GM21529 (cell line): ENCODE data around the gene M1AP.
"Not testable (repeated sequence)": the region's sequence is repeated elsewhere in the genome, so short reads cannot be mapped to it uniquely, and the experiment has no call there.

ENCODE experiments used
- ATAC-seq: cut with Tn5 transposase; IDR thresholded peaks from one replicate; pipeline ENCODE4 v1.9.1; 2021; ENCODE audit not compliant: unreplicated experiment

Gene M1AP

GRCh38 chr2:74569686-74570085, 78.4 kb downstream of the M1AP start:
- ATAC-seq, result no peak

GRCh38 chr2:74567881-74568280, 80.2 kb downstream of the M1AP start:
- no peak for ATAC-seq

DNA sequence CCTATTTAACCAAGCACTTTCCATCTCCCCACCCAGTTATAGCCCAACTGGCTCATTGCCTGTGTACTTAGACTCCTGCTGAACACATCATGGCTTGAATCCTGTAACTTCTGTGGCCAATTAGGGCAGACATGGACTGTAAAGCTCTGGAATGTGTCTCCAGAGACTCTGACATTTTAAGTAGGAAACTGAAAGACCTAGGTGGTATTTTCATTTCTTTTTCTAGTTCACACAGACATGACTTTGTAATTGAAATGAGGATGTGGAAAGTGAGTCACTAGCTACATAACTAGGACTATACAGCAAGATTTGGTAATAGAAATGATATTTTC, 81.4 kb downstream of the M1AP start:
- ATAC-seq, result peak; percentile 35

DNA sequence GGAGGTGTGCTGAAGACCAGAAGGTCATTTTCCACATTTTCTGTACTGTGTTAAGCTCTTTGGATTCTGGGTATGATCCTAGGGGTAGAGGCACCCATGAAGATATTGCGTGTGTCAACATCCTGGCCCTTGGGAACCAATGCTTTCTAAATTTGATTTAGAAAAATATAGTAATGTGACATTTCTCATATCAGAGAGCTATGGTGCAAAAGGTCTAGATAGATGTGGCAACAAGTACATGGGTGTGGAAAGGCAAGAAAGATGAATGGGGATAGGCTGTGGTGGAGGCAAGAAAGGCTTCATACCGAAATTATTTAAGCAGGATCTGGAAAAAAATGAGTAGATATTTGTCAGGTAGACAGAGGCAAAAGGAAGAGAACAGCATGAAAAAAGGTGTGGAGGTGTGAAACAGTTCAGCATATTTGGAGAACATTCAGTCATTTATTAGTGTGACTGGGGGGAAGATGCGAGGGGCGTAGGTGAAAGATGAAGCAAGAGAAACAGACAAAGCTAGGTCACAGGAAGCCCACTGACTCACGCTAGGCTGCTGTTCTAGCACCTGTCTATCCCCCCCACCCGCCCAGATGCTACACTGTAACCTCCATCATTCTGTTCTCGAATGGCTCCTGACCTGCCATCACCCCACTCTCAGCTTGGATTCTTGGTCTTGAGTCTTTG, 81.9 kb downstream of the M1AP start:
- no peak for ATAC-seq

- no peak for ATAC-seq
Measured at GRCh38 chr2:74564222-74564621, 83.9 kb downstream of the M1AP start.

DNA sequence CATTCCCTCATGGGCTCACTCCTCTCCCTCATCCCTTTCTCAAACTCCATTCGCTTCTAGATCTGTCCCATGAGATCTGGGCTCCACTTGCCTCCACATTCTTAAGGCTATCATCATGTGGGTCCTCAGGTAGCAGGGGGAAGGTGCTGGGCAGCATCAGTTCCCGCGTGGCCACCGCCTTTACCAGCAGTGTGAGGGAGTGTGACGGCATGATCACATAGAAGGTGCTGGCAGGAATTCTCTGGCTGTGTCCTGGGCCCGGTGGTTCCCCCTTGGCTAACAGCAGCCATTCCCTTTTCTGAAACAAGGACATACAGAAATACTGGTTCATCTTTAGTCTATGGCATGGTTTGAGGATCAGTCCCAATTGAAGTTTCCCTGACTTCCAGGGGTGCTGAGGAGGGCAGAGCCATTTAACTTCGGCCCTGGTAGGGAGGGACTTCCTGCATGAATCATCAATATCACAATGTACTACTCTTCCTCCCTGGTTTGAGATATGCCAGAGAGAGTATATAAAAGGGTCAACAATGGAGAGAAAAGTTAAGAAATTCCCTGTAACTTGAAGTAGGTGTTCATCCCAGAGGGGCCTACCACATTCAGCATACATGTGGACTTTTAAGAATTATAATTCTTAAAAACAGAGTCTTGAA, 85.9 kb downstream of the M1AP start:
- no peak for ATAC-seq

DNA sequence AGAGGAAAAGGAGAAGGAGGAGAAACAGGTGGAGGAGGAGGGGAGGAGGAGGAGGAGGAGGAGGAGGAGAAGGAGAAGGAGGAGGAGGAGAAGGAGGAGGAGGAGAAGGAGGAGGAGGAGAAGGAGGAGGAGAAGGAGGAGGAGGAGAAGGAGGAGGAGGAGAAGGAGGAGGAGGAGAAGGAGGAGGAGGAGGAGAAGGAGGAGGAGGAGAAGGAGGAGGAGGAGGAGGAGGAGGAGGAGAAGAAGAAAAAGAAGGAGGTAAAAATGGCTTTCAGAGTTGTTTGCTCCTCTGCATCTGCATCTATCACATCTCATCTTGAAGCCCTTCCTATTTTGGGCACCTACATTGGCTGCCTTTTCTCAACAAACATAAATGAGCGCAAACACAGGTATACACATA, 87.1 kb downstream of the M1AP start:
- ATAC-seq, result not testable (repeated sequence)

GRCh38 chr2:74560591-74560990, 87.5 kb downstream of the M1AP start:
- no peak for ATAC-seq

DNA sequence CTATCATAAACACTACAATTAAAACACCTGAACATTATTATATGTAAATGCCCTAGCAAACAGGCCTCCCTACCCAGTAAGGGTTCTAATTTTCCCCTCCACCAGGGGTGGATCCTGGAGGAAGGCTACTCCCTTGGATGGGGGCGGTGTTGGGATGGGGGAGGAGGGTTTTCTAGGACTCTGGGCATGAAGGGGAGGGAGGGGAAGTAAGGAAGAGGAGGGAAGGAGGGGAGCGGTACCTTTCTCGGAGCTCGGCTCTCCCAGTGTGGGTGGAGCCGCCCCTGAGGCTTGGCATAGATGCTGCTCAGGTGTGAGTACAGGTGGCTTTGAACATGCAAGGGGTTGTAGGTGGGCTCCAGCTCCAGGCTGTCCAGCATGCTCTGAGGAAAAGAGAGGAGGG, 88.2 kb downstream of the M1AP start:
- ATAC-seq, result no peak

GRCh38 chr2:74558284-74559230, 89.6 kb downstream of the M1AP start:
- no peak for ATAC-seq

DNA sequence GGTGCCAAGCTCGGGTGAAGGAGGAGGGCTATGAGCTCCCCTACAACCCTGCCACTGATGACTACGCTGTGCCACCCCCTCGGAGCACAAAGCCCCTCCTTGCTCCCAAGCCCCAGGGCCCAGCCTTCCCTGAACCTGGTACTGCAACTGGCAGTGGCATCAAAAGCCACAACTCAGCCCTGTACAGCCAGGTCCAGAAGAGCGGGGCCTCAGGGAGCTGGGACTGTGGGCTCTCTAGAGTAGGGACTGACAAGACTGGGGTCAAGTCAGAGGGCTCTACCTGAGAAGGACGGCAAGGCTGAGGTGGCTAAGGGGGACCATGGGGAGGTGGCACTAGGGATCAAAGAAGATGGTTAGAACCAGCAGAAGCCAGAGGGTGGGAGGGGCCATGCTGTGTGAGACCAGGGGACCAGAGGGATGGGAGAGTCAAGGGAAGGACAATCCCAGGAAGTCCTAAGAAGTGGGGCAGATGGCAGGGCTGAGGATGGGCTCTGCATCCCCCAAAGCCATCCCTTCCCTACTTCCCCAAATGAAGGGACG, 91.2 kb downstream of the M1AP start:
- no peak for ATAC-seq

- ATAC-seq, result no peak
Measured at GRCh38 chr2:74556159-74556558, 92.0 kb downstream of the M1AP start.

- no peak for ATAC-seq
Measured at GRCh38 chr2:74555610-74556103, 92.5 kb downstream of the M1AP start.

DNA sequence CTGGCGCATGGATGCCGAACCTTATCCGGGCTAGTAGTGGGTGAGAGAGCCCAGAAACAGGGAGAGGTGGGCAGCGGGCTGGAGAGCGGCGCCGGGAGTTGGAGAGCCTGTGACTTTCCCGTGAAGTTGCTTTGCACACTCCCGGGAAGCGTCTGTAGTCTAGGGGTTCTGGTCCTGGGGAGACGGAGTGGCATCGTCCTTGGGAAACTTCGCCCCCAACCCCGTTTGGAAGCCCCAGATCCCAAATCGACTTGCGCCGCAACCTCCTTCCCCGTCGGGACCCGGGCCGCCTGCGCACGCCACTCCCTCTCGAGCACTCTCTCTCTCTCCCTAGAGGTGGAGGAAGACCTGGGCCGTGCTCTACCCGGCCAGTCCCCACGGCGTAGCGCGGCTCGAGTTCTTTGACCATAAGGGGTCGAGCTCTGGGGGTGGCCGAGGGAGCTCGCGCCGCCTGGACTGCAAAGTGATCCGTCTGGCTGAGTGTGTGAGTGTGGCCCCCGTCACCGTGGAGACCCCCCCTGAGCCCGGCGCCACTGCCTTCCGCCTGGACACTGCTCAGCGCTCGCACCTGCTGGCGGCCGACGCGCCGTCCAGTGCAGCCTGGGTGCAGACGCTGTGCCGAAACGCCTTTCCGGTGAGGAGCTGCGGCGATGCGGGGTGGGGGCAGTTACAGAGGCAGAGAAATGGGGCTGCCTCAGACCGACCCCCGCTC, 93.2 kb downstream of the M1AP start:
- ATAC-seq, result peak; percentile 32

DNA sequence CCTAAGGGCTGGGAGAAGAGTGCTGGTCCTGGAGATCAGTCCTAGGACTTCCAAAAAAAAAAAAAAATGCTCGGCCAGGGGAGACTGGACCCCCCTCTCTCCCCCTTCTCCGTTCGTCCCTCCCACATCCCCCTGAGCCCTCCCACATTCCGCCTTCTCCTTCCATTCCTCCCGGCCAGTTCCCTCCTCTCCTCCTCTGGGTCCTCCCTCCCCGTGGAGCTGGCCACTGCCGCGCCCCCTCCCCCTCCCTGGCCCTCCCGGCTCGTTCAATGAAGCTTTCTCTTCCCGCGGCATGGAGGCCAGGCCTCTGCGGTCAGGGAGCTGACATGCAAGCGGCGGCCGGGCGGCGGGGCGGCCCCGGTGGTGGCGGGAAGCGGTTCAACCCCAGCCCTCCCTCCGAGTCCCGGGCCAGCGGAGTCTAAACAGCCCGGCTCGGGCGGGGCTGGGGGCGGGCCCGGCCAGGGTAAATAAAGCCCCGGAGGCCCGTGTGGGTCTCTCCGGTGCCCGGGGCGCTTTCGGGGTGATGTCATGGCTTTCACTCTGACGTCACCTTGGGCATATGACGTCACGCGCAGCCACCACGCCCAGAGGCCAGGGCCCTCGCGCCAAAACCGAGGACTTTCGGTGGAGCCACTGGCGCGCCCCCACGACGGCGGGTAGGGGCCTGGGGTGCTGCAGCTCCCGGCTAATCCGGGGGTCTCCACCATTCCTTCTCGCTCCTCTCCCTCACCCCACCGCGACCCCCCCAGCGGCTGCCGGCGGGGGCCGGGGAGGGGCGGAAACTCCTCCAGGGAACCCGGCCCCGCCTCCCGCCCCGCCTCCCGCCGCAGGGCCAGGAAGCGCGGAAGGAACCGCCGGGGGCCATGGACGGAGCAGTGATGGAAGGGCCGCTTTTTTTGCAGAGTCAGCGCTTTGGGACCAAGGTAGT, 94.0 kb downstream of the M1AP start, which contains the start of the genes DOK1 and LOXL3:
Gene DOK1 (plus strand): TSS at position 829 of the 928 bp plus-strand sequence. CDS start 35 bp downstream, at position 864.
Gene LOXL3 (minus strand): TSS at position 51 of the 928 bp plus-strand sequence. CDS start 1,308 bp downstream, outside the sequence.
- peak; percentile 46 for ATAC-seq

DNA sequence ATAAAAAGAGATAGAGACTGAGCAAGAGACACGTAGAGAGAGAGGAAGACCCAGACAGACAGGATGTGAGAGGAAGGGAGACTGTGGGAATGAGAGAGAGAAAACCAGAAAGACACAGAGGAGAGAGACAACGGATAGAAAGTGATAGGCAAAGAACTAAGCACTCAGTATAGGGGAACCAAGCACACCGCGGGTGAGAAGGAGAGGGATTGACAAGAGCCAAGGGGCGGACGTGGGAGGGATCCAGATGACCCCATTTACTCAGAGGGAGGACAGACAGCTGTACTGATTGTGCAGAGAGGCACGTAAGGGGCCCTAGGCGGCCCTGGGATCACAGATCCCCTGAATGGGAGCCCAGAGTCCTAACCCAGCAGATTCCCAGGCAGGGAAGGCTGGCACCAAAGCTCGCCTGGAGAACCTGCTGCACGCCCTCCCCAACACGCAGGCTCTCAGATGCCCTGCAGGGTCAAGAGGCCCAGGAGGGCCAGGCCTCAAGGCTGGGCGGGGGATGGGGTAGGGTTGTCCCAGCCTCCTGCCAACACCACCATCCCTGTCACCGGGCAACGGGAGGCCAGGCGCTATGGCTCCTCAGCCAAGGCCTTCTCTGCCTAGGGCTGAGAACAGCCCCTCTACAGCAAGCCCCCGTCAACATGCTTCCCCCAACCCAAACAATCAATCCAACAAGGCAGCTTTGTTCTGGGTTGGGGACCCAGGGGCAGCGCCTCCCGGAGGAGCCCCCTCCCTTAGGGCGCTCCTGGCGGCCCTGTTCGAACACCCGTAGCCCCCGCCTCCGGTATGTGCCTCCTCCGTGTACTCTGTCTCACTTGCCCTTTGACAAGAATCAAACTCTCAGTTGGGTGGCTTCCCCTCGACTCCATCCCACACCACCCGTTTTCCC, 95.0 kb downstream of the M1AP start:
- peak; percentile 18 for ATAC-seq

DNA sequence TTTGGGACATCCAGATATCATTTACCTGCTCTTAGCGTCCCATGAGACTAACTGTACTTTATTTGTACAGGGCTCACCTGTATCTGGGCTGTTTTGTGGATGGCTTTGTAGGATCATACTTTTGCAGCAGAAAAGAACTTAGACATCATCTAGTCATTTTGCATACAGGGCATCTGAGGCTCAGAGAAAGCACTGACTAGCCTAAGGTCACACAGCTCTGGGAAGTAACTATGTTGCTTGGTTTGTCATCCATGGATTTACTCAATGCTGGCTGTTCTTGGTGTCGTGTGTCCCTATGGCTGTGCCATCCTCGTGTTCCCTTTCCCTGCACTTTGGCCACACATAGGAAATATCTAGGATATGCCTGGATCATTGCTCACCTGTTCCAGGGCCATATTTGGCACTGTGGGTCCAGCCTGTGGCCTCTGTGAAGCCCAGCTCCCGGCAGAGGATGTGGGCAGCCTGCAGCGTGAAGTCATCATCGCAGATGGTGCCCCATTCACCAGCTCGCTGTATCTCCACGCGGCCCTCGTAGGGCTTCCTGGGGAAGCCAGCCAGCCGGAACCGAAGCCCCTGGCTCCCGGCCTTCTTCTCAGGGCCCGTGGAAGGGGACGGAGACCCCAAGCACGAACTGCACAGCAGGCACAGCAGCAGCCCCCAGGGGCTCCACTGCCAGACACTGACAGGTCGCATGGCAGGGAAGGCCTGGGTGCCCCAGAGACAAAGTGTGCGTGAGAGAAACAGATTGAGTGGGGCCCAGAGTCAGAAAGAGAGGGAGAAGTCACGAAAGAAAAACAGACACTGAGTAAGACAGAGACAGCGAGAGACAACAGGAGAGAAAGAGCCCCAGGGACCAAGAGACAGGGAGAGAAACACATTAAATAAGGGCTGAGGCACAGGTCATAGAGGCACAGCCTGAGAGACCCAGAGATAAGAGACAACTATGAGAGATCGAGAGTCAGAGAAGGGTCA, 95.9 kb downstream of the M1AP start:
- ATAC-seq, result peak; percentile 16
